Adrenal gland (tissue), 12 donors: ENCODE results near the gene CNKSR3. TPM values are rescaled to one million over a fixed set of nuclear protein-coding genes. Genes with fewer than 3 reads are reported as not detected.
A peak's percentile ranks its signal among the peaks of the same experiment; 100 is the strongest.

Experiments
- DNase-seq, 7 donors: peaks; one replicate each; pipeline ENCODE4 v3.0.0-alpha.2; 2019 to 2020
- H3K27ac ChIP-seq, 5 donors: fragments of 200-600 bp; sonication (generic) in 4 of 5; 1 replicate in 3 of 5; 2 replicates in 2 of 5; pipeline versions ENCODE4 v1.5.1 to v1.8.0; 2016 to 2020; ENCODE audit warnings: mild to moderate bottlenecking in 1 of 5
- H3K27me3 ChIP-seq: fragments of 200-600 bp; 2 replicates; pipeline ENCODE4 v1.8.0; 2021
- H3K36me3 ChIP-seq, 2 donors: fragments of 200-600 bp; replicated peaks in 1 of 2; 1 replicate in 1 of 2; 2 replicates in 1 of 2; pipeline versions ENCODE4 v1.5.1 to v1.8.0; 2018 to 2022
- H3K4me1 ChIP-seq, 2 donors: fragments of 200-600 bp; replicated peaks in 1 of 2; 1 replicate in 1 of 2; 2 replicates in 1 of 2; pipeline versions ENCODE4 v1.5.1 to v1.8.0; 2018 to 2021
- H3K4me3 ChIP-seq, 4 donors: fragments of 200-600 bp; sonication (generic) in 3 of 4; one replicate each; pipeline ENCODE4 v1.5.1; 2016 to 2018
- H3K9me3 ChIP-seq, 3 donors: fragments of 200-600 bp; sonication (generic) in 1 of 3; replicated peaks in 1 of 3; 1 replicate in 2 of 3; 2 replicates in 1 of 3; pipeline versions ENCODE4 v1.5.1 to v1.8.0; 2016 to 2021
- CTCF ChIP-seq, 6 experiments: fragments of 450-650 bp in 4 of 6; fragments of 200-600 bp in 2 of 6; sonication (generic) in 1 of 6; IDR thresholded peaks; 1 replicate in 5 of 6; 2 replicates in 1 of 6; pipeline versions ENCODE4 v1.5.1 to v1.8.0; 2016 to 2021; ENCODE audit warnings: antibody characterized with exemption in 6 of 6, mild to moderate bottlenecking in 2 of 6, moderate library complexity in 1 of 6
- POLR2A ChIP-seq, 2 donors: fragments of 450-650 bp; IDR thresholded peaks; one replicate each; pipeline ENCODE4 v1.6.1; 2017; ENCODE audit warnings: antibody characterized with exemption in 2 of 2, mild to moderate bottlenecking in 2 of 2, moderate library complexity in 1 of 2
- WGBS, 4 donors: extraction: QIAGEN DNeasy Blood & Tissue Kit in 2 of 4; methylation state at CpG; one replicate each; pipeline versions ENCODE4 v1.1.5 to v1.1.7; 2013 to 2017; 5-methylcytosine and 5-hydroxymethylcytosine counted together
- intact Hi-C, 2 donors: fragments of 100-400 bp; cut with DNase I; formaldehyde crosslinking; loops; one replicate each; pipeline versions ENCODE4 v1.14.1 to v1.15.0; 2022 to 2023
- polyA plus RNA-seq, 3 donors: library from polyadenylated mRNA; stranded (reverse); fragments of 200-250 nt in 2 of 3; fragments of 350-450 nt in 1 of 3; fragmentation: Illumina TruSeq in 1 of 3; extraction: RNeasy Lipid Tissue Mini Kit (QIAGEN cat#74804) in 1 of 3; gene quantifications; one replicate each; pipeline ENCODE4 v1.2.3, GENCODE V29; 2013 to 2014
- total RNA-seq, 9 donors: library from RNA; depleted of rRNA in 4 of 9; stranded (reverse); fragments of >200 nt in 4 of 9; fragments of 120-200 nt in 1 of 9; fragmentation: NEBNext Ultra II Directional in 1 of 9; extraction: Animal tissue kit (Norgen Biotek cat#: 25700) in 1 of 9; gene quantifications; one replicate each; pipeline versions ENCODE4 v1.1.0 to v1.2.4, GENCODE V29; 2013 to 2023
- donor health status: healthy with polysubstance abuse.
- donor health status: Bipolar disorder and iron deficiency.
- donor health status: DM: yes; HTN: yes; CAD: no.
- donor health status: DM: no; HTN: no; CAD: no.
- donor health status: DM: no; HTN: no; CAD: no.
- donor health status: DM: yes; HTN: yes; CAD: no.

CNKSR3 gene
- total and polyA plus RNA-seq, 12 donors, result 1.1 to 10.7 (median 2.5) TPM

DNA sequence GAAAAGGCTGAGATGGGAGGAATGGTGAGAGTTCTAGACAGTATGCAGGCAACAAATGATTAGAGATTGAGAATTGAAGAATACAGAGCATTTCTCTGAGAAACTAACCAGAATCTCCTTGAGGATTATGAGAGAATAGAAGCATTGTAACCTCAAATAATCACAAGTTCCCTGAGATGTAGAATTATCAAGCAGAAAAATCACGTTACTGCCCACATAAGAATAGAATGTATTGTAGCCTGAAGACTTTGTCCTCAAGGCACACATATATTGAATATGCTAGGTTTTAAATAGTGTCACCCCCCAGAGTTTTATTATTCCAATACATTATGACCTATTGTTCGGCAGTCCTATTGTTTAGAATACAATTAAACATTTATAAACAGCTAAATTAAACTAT, 57.2 kb downstream of the CNKSR3 start:
- Histone ChIP-seq H3K27me3 (no peaks in the 10 kb centered on the region), H3K9me3 (no peaks in the 10 kb centered on the region), H3K36me3 (no peaks in the 10 kb centered on the region), H3K4me3 (no peak overlapping the region), H3K4me1 (peaks cover 0 to 3% of the 10 kb centered on the region in 2 donors), H3K27ac (no peak overlapping the region)
- TF ChIP-seq CTCF (IDR thresholded peaks at IDR 0.05), result no peak
- TF ChIP-seq POLR2A (IDR thresholded peaks at IDR 0.05), result no peak
- WGBS, 4 donors, result 84 to 93% (median 92%) methylated on average over 2 of the region's 2 CpGs
- intact Hi-C loops, result no loop called here
- no peak for DNase-seq

DNA sequence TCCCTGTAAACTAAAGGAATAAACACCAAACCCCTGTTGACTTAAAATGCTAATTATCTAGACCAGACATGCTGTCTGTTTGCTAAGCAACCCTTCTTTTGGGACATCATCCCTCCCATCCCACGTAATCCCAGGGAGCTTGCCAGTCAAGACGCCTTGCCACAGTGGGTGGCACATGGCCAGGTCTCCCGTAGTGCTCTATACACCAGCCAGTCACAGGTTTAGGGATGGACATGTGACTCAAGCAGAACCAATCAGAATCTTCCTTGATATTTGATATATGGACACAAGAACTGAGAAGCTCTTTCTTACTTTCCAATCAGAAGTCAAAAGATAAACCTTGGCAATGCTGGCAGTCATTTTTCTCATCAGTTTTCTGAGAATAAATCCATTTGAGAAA, 60.0 kb downstream of the CNKSR3 start:
- H3K27me3 ChIP-seq, result no peaks in the 10 kb centered on the region
- H3K4me1 ChIP-seq, result peaks cover 0 to 9% of the 10 kb centered on the region in 2 donors
- no peaks in the 10 kb centered on the region for H3K36me3 ChIP-seq
- no peaks in the 10 kb centered on the region for H3K9me3 ChIP-seq
- intact Hi-C loops, result no loop called here
- no peak overlapping the region for H3K4me3 ChIP-seq
- WGBS, 4 donors, result 89 to 100% (median 92%) methylated on average over 2 to 3 of the region's 3 CpGs
- TF ChIP-seq CTCF (IDR thresholded peaks at IDR 0.05) (no peak), POLR2A (IDR thresholded peaks at IDR 0.05) (no peak)
- H3K27ac ChIP-seq, result no peak overlapping the region
- no peak for DNase-seq

- no peaks in the 10 kb centered on the region for H3K27me3 ChIP-seq
- no peak overlapping the region for H3K4me3 ChIP-seq
- peaks cover 0 to 9% of the 10 kb centered on the region in 2 donors for H3K4me1 ChIP-seq
- H3K36me3 ChIP-seq, result no peaks in the 10 kb centered on the region
- no peak for DNase-seq
- TF ChIP-seq POLR2A (IDR thresholded peaks at IDR 0.05) (no peak), CTCF (IDR thresholded peaks at IDR 0.05) (peak in 3 of 6 experiments; percentile 18 to 28 (median 22))
- H3K27ac ChIP-seq, result no peak overlapping the region
- 61 to 71% (median 65%) methylated on average over 11 of the region's 11 CpGs for WGBS, 4 donors
- H3K9me3 ChIP-seq, result no peaks in the 10 kb centered on the region
- intact Hi-C loops, result no loop called here
Measured at GRCh38 chr6:154448448-154449096, 61.9 kb downstream of the CNKSR3 start.

- Histone ChIP-seq H3K36me3 (no peaks in the 10 kb centered on the region), H3K27ac (no peak overlapping the region), H3K27me3 (no peaks in the 10 kb centered on the region), H3K9me3 (no peaks in the 10 kb centered on the region), H3K4me3 (no peak overlapping the region), H3K4me1 (peaks cover 0 to 9% of the 10 kb centered on the region in 2 donors)
- no peak for TF ChIP-seq CTCF (IDR thresholded peaks at IDR 0.05)
- TF ChIP-seq POLR2A (IDR thresholded peaks at IDR 0.05), result no peak
- 55 to 75% (median 64%) methylated on average over 2 of the region's 2 CpGs for WGBS, 4 donors
- intact Hi-C loops, result no loop called here
- no peak for DNase-seq
Measured at GRCh38 chr6:154447954-154448353, 62.5 kb downstream of the CNKSR3 start.
